Trophoblast cell (in vitro differentiated cells and primary cell): ENCODE measurements around the gene GPR137B.

ENCODE experiments used
- DNase-seq, 2 donors: peaks; one replicate each; pipeline ENCODE4 v3.0.0-alpha.2; 2016
- H2AFZ ChIP-seq: 2 replicates; pipeline ENCODE4 v1.6.1; 2013; ENCODE audit warnings: low read length, moderate library complexity, mild to moderate bottlenecking; ENCODE audit not compliant: insufficient read depth, poor library complexity
- H2AK5ac ChIP-seq: 2 replicates; pipeline ENCODE4 v1.6.1; 2013; ENCODE audit warnings: mild to moderate bottlenecking, low read length
- H2BK120ac ChIP-seq: 2 replicates; pipeline ENCODE4 v1.6.1; 2013; ENCODE audit warnings: low read length, mild to moderate bottlenecking, moderate library complexity; ENCODE audit not compliant: insufficient read depth, poor library complexity
- H2BK12ac ChIP-seq: 2 replicates; pipeline ENCODE4 v1.6.1; 2013; ENCODE audit warnings: mild to moderate bottlenecking, low read length, moderate library complexity
- H2BK5ac ChIP-seq: 2 replicates; pipeline ENCODE4 v1.6.1; 2013; ENCODE audit warnings: low read length, low read depth, moderate library complexity, mild to moderate bottlenecking; ENCODE audit not compliant: poor library complexity
- H3K14ac ChIP-seq: 2 replicates; pipeline ENCODE4 v1.6.1; 2013; ENCODE audit warnings: mild to moderate bottlenecking, low read length
- H3K18ac ChIP-seq: 2 replicates; pipeline ENCODE4 v1.6.1; 2013; ENCODE audit warnings: mild to moderate bottlenecking, low read length
- H3K23ac ChIP-seq: 2 replicates; pipeline ENCODE4 v1.6.1; 2013; ENCODE audit warnings: low read length
- H3K27ac ChIP-seq: 2 replicates; pipeline ENCODE4 v1.5.1; 2013; ENCODE audit warnings: low read depth, mild to moderate bottlenecking, inconsistent platforms, low read length, moderate library complexity
- H3K27me3 ChIP-seq: 2 replicates; pipeline ENCODE4 v1.6.1; 2013; ENCODE audit warnings: inconsistent platforms, mild to moderate bottlenecking, low read length, moderate library complexity; ENCODE audit not compliant: insufficient read depth
- H3K36me3 ChIP-seq, 2 experiments: 1 replicate in 1 of 2; 2 replicates in 1 of 2; pipeline ENCODE4 v1.6.1; 2013; ENCODE audit warnings: low read length in 2 of 2, mild to moderate bottlenecking in 2 of 2, moderate library complexity in 1 of 2; ENCODE audit not compliant: insufficient read depth in 2 of 2, control insufficient read depth in 1 of 2
- H3K4ac ChIP-seq: 2 replicates; pipeline ENCODE4 v1.6.1; 2013; ENCODE audit warnings: low read depth, mild to moderate bottlenecking, low read length, moderate library complexity
- H3K4me1 ChIP-seq, 2 experiments: 1 replicate in 1 of 2; 2 replicates in 1 of 2; pipeline ENCODE4 v1.6.1; 2013; ENCODE audit warnings: low read length in 2 of 2, mild to moderate bottlenecking in 2 of 2, moderate library complexity in 1 of 2; ENCODE audit not compliant: insufficient read depth in 2 of 2, control insufficient read depth in 1 of 2
- H3K4me2 ChIP-seq: 2 replicates; pipeline ENCODE4 v1.6.1; 2013; ENCODE audit warnings: inconsistent platforms, mild to moderate bottlenecking, low read length, moderate library complexity
- H3K4me3 ChIP-seq: 2 replicates; pipeline ENCODE4 v1.5.1; 2013; ENCODE audit warnings: mild to moderate bottlenecking, low read depth, low read length, inconsistent platforms
- H3K79me1 ChIP-seq: one replicate; pipeline ENCODE4 v1.6.1; 2013; ENCODE audit warnings: low read length
- H3K79me2 ChIP-seq: 2 replicates; pipeline ENCODE4 v1.6.1; 2013; ENCODE audit warnings: low read length, mild to moderate bottlenecking; ENCODE audit not compliant: control insufficient read depth, insufficient read depth, poor library complexity
- H3K9ac ChIP-seq: 2 replicates; pipeline ENCODE4 v1.6.1; 2013; ENCODE audit warnings: mild to moderate bottlenecking, low read length
- H3K9me3 ChIP-seq: 2 replicates; pipeline ENCODE4 v1.6.1; 2013; ENCODE audit warnings: low read depth, mild to moderate bottlenecking, control low read depth, inconsistent platforms, low read length; ENCODE audit not compliant: insufficient read depth
- H4K12ac ChIP-seq: 2 replicates; pipeline ENCODE4 v1.6.1; 2013; ENCODE audit warnings: low read depth, mild to moderate bottlenecking, low read length, moderate library complexity
- H4K8ac ChIP-seq: 2 replicates; pipeline ENCODE4 v1.6.1; 2013; ENCODE audit warnings: low read depth, mild to moderate bottlenecking, low read length, moderate library complexity
- H4K91ac ChIP-seq: one replicate; pipeline ENCODE4 v1.6.1; 2013; ENCODE audit warnings: low read depth, mild to moderate bottlenecking, low read length, moderate library complexity
- WGBS: extraction: QIAGEN DNeasy Blood & Tissue Kit; methylation state at CpG from one replicate; pipeline ENCODE4 v1.1.7; 2013; ENCODE audit warnings: missing lambda C conversion rate; ENCODE audit not compliant: insufficient read length, insufficient coverage; ENCODE audit errors: extremely low coverage; 5-methylcytosine and 5-hydroxymethylcytosine counted together

Gene GPR137B

GRCh38 chr1:236207121-236207520 lies 64.8 kb downstream of the GPR137B start:
- Histone ChIP-seq H2BK120ac (no peak overlapping the region), H2BK12ac (no peak overlapping the region), H3K23ac (no peak overlapping the region), H2AFZ (no peak overlapping the region), H3K4me2 (no peak overlapping the region), H3K14ac (no peak overlapping the region), H3K36me3 (peaks cover 0 to 2% of the 10 kb centered on the region in 2 experiments), H3K4me1 (no peaks in the 10 kb centered on the region), H4K12ac (no peak overlapping the region), H3K18ac (no peak overlapping the region), H2BK5ac (no peak overlapping the region), H3K79me2 (no peaks in the 10 kb centered on the region), H4K8ac (no peak overlapping the region), H3K27me3 (no peaks in the 10 kb centered on the region), H3K9ac (no peak overlapping the region), H4K91ac (no peak overlapping the region), H3K9me3 (no peaks in the 10 kb centered on the region), H3K27ac (no peak overlapping the region), H3K4me3 (no peak overlapping the region), H3K79me1 (no peaks in the 10 kb centered on the region), H3K4ac (no peak overlapping the region), H2AK5ac (no peak overlapping the region)
- no CpG with 5 or more reads among the region's 5 CpGs for whole genome bisulfite sequencing
- no peak for DNase-seq

GRCh38 chr1:236207569-236207968 lies 65.2 kb downstream of the GPR137B start:
- H3K4me1 ChIP-seq: no peaks in the 10 kb centered on the region
- no CpG with 5 or more reads among the region's 4 CpGs for WGBS
- no peak overlapping the region for H3K4ac ChIP-seq
- no peak overlapping the region for H2BK12ac ChIP-seq
- H2AFZ ChIP-seq: no peak overlapping the region
- H2AK5ac ChIP-seq: no peak overlapping the region
- H3K14ac ChIP-seq: no peak overlapping the region
- H3K27ac ChIP-seq: no peak overlapping the region
- no peaks in the 10 kb centered on the region for H3K9me3 ChIP-seq
- no peaks in the 10 kb centered on the region for H3K79me1 ChIP-seq
- no peaks in the 10 kb centered on the region for H3K79me2 ChIP-seq
- H3K9ac ChIP-seq: no peak overlapping the region
- no peak overlapping the region for H2BK120ac ChIP-seq
- no peaks in the 10 kb centered on the region for H3K27me3 ChIP-seq
- no peak for DNase-seq
- no peaks in the 10 kb centered on the region for H3K36me3 ChIP-seq
- H3K4me3 ChIP-seq: no peak overlapping the region
- H4K12ac ChIP-seq: no peak overlapping the region
- no peak overlapping the region for H4K91ac ChIP-seq
- H2BK5ac ChIP-seq: no peak overlapping the region
- no peak overlapping the region for H4K8ac ChIP-seq
- H3K18ac ChIP-seq: no peak overlapping the region
- no peak overlapping the region for H3K23ac ChIP-seq
- no peak overlapping the region for H3K4me2 ChIP-seq

- Histone ChIP-seq H3K23ac (no peak overlapping the region), H3K4me3 (no peak overlapping the region), H3K36me3 (no peaks in the 10 kb centered on the region), H3K27me3 (no peaks in the 10 kb centered on the region), H3K18ac (no peak overlapping the region), H3K79me1 (no peaks in the 10 kb centered on the region), H2AFZ (no peak overlapping the region), H3K9ac (no peak overlapping the region), H4K12ac (no peak overlapping the region), H2BK5ac (no peak overlapping the region), H3K14ac (no peak overlapping the region), H2AK5ac (no peak overlapping the region), H2BK120ac (no peak overlapping the region), H3K4ac (no peak overlapping the region), H3K27ac (no peak overlapping the region), H3K79me2 (no peaks in the 10 kb centered on the region), H3K9me3 (no peaks in the 10 kb centered on the region), H2BK12ac (no peak overlapping the region), H3K4me1 (no peaks in the 10 kb centered on the region), H4K91ac (no peak overlapping the region), H3K4me2 (no peak overlapping the region), H4K8ac (no peak overlapping the region)
- no peak for DNase-seq
- no CpG with 5 or more reads among the region's 2 CpGs for WGBS
Observed at GRCh38 chr1:236209185-236209584, 66.8 kb downstream of the GPR137B start.

DNA sequence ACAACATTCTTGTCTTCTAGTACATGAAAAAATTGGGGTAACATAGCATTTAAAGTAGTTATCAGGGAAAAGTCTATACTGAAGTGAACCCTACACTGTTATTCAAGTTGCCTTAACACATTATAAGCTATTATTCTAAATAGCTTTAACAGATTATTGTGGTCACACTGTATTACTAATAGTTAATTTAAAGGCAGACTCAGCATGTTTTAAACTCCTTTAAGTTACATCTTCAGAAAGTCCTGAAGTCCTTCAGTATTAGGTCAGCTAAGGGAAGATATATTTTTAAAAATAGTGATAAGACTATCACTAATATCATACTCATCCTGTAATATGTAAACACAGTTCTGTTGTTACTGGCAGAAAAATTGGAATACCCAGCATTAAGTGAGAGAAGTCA lies 67.4 kb downstream of the GPR137B start:
- H3K27ac ChIP-seq: no peak overlapping the region
- H2AK5ac ChIP-seq: no peak overlapping the region
- no peak overlapping the region for H2BK5ac ChIP-seq
- no peak overlapping the region for H4K8ac ChIP-seq
- H3K36me3 ChIP-seq: no peaks in the 10 kb centered on the region
- H2AFZ ChIP-seq: no peak overlapping the region
- H2BK120ac ChIP-seq: no peak overlapping the region
- no peak overlapping the region for H3K4me3 ChIP-seq
- H3K23ac ChIP-seq: no peak overlapping the region
- H4K91ac ChIP-seq: no peak overlapping the region
- H3K79me1 ChIP-seq: no peaks in the 10 kb centered on the region
- H3K27me3 ChIP-seq: no peaks in the 10 kb centered on the region
- no peak overlapping the region for H3K9ac ChIP-seq
- no peak overlapping the region for H3K14ac ChIP-seq
- H3K18ac ChIP-seq: no peak overlapping the region
- H3K79me2 ChIP-seq: no peaks in the 10 kb centered on the region
- no peak for DNase-seq
- no peaks in the 10 kb centered on the region for H3K9me3 ChIP-seq
- no peak overlapping the region for H3K4me2 ChIP-seq
- H2BK12ac ChIP-seq: no peak overlapping the region
- no peak overlapping the region for H3K4ac ChIP-seq
- no peak overlapping the region for H4K12ac ChIP-seq
- no peaks in the 10 kb centered on the region for H3K4me1 ChIP-seq
